Parathyroid adenoma (tissue), 2 donors: ENCODE data around the gene CCT4.

Experiments used
- H2AFZ ChIP-seq: fragments of 300-600 bp; sonication (generic); one replicate; pipeline ENCODE4 v1.7.0; 2017; ENCODE audit warnings: antibody characterized with exemption, mild to moderate bottlenecking
- H3K27ac ChIP-seq: fragments of 300-600 bp; sonication (generic); one replicate; pipeline ENCODE4 v1.7.0; 2017
- H3K27me3 ChIP-seq: fragments of 300-600 bp; sonication (generic); one replicate; pipeline ENCODE4 v1.7.0; 2017; ENCODE audit warnings: low read length; ENCODE audit not compliant: control insufficient read depth, insufficient read depth
- H3K36me3 ChIP-seq: fragments of 300-600 bp; sonication (generic); one replicate; pipeline ENCODE4 v1.7.0; 2017; ENCODE audit warnings: low read length; ENCODE audit not compliant: control insufficient read depth, insufficient read depth
- H3K4me1 ChIP-seq: fragments of 300-600 bp; sonication (generic); one replicate; pipeline ENCODE4 v1.7.0; 2017; ENCODE audit warnings: control low read depth
- H3K4me2 ChIP-seq: fragments of 300-600 bp; sonication (generic); one replicate; pipeline ENCODE4 v1.7.0; 2017; ENCODE audit warnings: low read length
- H3K4me3 ChIP-seq: fragments of 300-600 bp; sonication (generic); one replicate; pipeline ENCODE4 v1.7.0; 2017; ENCODE audit warnings: low read depth, low read length
- H3K79me2 ChIP-seq: fragments of 300-600 bp; sonication (generic); one replicate; pipeline ENCODE4 v1.7.0; 2017; ENCODE audit warnings: control low read depth
- H3K9ac ChIP-seq: fragments of 300-600 bp; sonication (generic); one replicate; pipeline ENCODE4 v1.7.0; 2017; ENCODE audit warnings: mild to moderate bottlenecking
- H3K9me3 ChIP-seq: fragments of 300-600 bp; sonication (generic); one replicate; pipeline ENCODE4 v1.7.0; 2017; ENCODE audit warnings: low read length; ENCODE audit not compliant: control insufficient read depth
- CTCF ChIP-seq: fragments of 300-600 bp; sonication (generic); IDR thresholded peaks from one replicate; pipeline ENCODE4 v1.7.0; 2017; ENCODE audit warnings: antibody characterized with exemption, mild to moderate bottlenecking
- donor health status: primary hyperparathyroidism.

CCT4 gene

DNA sequence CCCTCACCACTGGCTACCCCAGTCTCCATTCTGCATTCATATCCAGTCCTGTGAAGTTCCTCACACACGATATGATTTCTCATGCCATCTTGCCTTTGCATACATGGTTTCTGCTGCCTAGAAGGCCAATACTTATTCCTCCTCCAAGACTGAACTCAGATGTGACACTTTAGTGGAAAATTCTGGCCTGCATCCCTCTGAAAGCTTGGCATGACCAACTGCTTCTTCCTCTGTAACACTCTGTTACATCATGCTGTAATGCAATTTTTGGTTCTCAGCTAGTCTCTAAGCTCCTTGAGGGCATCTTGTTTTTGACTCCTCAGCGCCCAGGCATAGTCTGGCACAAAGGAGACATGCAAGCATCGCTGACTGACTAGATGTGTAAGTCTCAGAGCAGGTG, 47.2 kb downstream of the CCT4 start:
- H3K27ac ChIP-seq = no peak overlapping the region
- H3K4me1 ChIP-seq = no peaks in the 10 kb centered on the region
- H3K36me3 ChIP-seq = no peaks in the 10 kb centered on the region
- TF ChIP-seq CTCF = no peak
- H3K27me3 ChIP-seq = no peaks in the 10 kb centered on the region
- no peak overlapping the region for H3K9ac ChIP-seq
- no peak overlapping the region for H2AFZ ChIP-seq
- no peak overlapping the region for H3K4me3 ChIP-seq
- H3K79me2 ChIP-seq = no peaks in the 10 kb centered on the region
- no peaks in the 10 kb centered on the region for H3K9me3 ChIP-seq
- H3K4me2 ChIP-seq = no peak overlapping the region

- no peak for TF ChIP-seq CTCF
- Histone ChIP-seq H3K36me3 (no peaks in the 10 kb centered on the region), H3K9me3 (no peaks in the 10 kb centered on the region)
These were observed 53.6 kb downstream of the CCT4 start for GRCh38 chr2:61834893-61835292.

GRCh38 chr2:61833971-61834370, 54.5 kb downstream of the CCT4 start:
- Histone ChIP-seq H3K36me3 (no peaks in the 10 kb centered on the region), H3K79me2 (no peaks in the 10 kb centered on the region), H2AFZ (no peak overlapping the region), H3K27ac (no peak overlapping the region), H3K27me3 (no peaks in the 10 kb centered on the region), H3K9me3 (no peaks in the 10 kb centered on the region), H3K9ac (no peak overlapping the region), H3K4me1 (peaks cover 4% of the 10 kb centered on the region), H3K4me3 (no peak overlapping the region), H3K4me2 (no peak overlapping the region)
- no peak for TF ChIP-seq CTCF

More at GRCh38 chr2:61834893-61835292, 53.6 kb downstream of the CCT4 start:
- Histone ChIP-seq H3K27ac (no peak overlapping the region), H3K4me2 (no peak overlapping the region), H3K4me3 (no peak overlapping the region), H2AFZ (no peak overlapping the region), H3K27me3 (no peaks in the 10 kb centered on the region), H3K9ac (no peak overlapping the region), H3K79me2 (no peaks in the 10 kb centered on the region), H3K4me1 (no peaks in the 10 kb centered on the region)

DNA sequence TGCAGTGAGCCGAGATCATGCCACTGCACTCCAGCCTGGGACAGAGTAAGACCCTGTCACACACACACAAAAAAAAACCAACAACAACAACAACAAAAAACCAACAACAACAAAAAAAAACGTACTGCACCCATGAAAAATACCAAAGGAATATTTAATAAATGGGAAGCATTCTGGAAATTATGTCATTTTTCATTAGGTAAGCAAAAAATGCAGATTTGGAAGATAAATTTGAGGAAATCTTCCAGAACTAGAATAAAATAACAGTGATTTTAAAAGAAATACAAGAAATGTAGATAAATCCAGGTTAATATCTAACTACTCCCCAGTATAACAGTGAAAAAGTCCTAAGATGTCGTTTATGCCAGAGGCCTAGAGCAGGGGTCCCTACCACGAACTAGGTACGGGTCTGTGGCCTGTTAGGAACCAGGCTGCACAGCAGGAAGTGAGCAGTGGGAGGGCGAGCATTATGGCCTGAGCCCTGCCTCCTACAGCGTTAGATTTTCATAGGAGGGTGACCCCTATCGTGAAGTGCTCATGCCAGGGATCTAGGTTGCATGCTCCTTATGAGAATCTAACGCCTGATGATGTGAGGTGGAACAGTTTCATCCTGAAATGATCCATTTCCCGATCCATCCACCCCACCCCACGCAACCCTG, 56.1 kb downstream of the CCT4 start:
- H3K9ac ChIP-seq = no peak overlapping the region
- no peaks in the 10 kb centered on the region for H3K27me3 ChIP-seq
- H3K79me2 ChIP-seq = no peaks in the 10 kb centered on the region
- H3K4me1 ChIP-seq = peaks cover 4% of the 10 kb centered on the region
- no peaks in the 10 kb centered on the region for H3K9me3 ChIP-seq
- H3K4me3 ChIP-seq = no peak overlapping the region
- no peak overlapping the region for H3K27ac ChIP-seq
- H2AFZ ChIP-seq = no peak overlapping the region
- no peak overlapping the region for H3K4me2 ChIP-seq
- no peaks in the 10 kb centered on the region for H3K36me3 ChIP-seq
- TF ChIP-seq CTCF = no peak

DNA sequence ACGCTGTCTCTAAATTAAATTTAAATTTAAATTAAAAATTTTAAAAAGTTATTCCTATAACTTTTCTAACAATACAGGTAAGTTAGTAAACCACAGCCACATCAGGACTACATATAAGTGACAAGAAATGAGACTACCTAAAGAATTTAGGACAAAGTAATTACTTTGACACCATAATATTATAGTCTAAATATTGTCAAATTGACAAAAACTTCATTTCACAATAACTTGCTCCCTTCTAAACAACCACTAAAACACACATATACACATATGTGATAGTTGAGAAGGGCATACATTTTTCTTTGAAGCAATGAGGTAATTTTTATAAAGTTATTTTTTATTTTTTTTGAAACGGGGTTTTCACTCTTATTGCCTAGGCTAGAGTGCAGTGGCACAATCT, 66.2 kb downstream of the CCT4 start:
- Histone ChIP-seq H3K9me3 (no peaks in the 10 kb centered on the region), H3K27me3 (no peaks in the 10 kb centered on the region), H3K4me1 (no peaks in the 10 kb centered on the region), H3K27ac (no peak overlapping the region), H3K36me3 (no peaks in the 10 kb centered on the region), H3K4me3 (no peak overlapping the region), H3K4me2 (no peak overlapping the region), H3K79me2 (no peaks in the 10 kb centered on the region), H2AFZ (no peak overlapping the region), H3K9ac (no peak overlapping the region)
- TF ChIP-seq CTCF = no peak
